Measurements from ENCODE around the gene PANX2. TPM values are rescaled to one million over a fixed set of nuclear protein-coding genes. Genes with fewer than 3 reads are reported as not detected.

The PANX2 gene
- total RNA-seq, 1 donor from 2014 or later = 3.0 TPM

DNA sequence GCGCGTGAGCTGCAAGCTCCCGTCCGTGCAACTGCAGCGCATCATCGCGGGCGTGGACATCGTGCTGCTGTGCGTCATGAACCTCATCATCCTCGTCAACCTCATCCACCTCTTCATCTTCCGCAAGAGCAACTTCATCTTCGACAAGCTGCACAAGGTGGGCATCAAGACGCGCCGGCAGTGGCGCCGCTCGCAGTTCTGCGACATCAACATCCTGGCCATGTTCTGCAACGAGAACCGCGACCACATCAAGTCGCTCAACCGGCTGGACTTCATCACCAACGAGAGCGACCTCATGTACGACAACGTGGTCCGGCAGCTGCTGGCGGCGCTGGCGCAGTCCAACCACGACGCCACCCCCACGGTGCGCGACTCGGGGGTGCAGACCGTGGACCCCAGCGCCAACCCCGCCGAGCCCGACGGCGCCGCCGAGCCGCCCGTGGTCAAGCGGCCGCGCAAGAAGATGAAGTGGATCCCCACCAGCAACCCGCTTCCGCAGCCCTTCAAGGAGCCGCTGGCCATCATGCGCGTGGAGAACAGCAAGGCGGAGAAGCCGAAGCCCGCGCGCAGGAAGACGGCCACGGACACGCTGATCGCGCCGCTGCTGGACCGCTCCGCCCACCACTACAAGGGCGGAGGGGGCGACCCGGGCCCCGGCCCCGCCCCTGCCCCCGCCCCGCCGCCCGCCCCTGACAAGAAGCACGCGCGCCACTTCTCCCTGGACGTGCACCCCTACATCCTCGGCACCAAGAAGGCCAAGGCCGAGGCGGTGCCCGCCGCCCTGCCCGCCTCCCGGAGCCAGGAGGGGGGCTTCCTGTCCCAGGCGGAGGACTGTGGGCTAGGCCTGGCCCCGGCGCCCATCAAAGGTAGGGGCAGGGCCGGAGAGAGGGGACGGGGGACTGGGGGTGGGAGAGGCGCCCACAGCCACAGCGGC lies 7.3 kb downstream of the PANX2 start:
- TF ChIP-seq, protein P1, sequence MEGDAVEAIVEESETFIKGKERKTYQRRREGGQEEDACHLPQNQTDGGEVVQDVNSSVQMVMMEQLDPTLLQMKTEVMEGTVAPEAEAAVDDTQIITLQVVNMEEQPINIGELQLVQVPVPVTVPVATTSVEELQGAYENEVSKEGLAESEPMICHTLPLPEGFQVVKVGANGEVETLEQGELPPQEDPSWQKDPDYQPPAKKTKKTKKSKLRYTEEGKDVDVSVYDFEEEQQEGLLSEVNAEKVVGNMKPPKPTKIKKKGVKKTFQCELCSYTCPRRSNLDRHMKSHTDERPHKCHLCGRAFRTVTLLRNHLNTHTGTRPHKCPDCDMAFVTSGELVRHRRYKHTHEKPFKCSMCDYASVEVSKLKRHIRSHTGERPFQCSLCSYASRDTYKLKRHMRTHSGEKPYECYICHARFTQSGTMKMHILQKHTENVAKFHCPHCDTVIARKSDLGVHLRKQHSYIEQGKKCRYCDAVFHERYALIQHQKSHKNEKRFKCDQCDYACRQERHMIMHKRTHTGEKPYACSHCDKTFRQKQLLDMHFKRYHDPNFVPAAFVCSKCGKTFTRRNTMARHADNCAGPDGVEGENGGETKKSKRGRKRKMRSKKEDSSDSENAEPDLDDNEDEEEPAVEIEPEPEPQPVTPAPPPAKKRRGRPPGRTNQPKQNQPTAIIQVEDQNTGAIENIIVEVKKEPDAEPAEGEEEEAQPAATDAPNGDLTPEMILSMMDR (IDR thresholded peaks at IDR 0.05) = no peak
- no peak overlapping the region for H3K27ac Mint-ChIP-seq (ENCODE audit: unreplicated experiment)
- H3K4me1 Mint-ChIP-seq (ENCODE audit: low read depth) = no peaks in the 10 kb centered on the region
- no peak overlapping the region for H3K4me3 Mint-ChIP-seq (ENCODE audit: unreplicated experiment)
- H3K9me3 Mint-ChIP-seq (ENCODE audit: low read depth) = no peaks in the 10 kb centered on the region
- no peaks in the 10 kb centered on the region for H3K27me3 Mint-ChIP-seq (ENCODE audit: low read depth)
- no peak for DNase-seq (ENCODE audit: low spot score)
- H3K36me3 Mint-ChIP-seq (ENCODE audit: low read depth) = peaks cover 2% of the 10 kb centered on the region

DNA sequence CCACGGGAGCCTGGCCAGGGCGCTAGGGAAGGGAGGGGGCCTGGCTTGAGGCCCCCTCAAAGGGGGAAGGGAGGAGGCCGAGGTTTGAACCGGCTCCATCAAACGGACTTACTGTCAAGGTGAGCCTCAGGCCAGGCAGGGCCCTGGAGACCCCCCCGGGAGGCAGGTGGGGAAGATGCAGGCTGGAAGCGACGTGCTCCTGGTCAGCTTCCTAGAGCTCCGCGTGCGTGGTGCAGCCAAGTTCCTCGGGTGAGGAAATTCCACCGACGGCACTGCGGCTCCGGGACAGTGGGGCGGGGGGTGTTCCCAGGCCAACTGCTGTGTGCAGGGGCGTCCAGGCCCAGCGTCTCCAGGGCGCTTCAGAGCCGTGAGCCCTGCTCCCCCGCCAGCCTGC lies 7.9 kb downstream of the PANX2 start:
- Mint-ChIP-seq H3K4me1 (ENCODE audit: low read depth) (no peaks in the 10 kb centered on the region), H3K36me3 (ENCODE audit: low read depth) (peaks cover 2% of the 10 kb centered on the region), H3K27me3 (ENCODE audit: low read depth) (no peaks in the 10 kb centered on the region), H3K9me3 (ENCODE audit: low read depth) (no peaks in the 10 kb centered on the region), H3K4me3 (ENCODE audit: unreplicated experiment) (no peak overlapping the region), H3K27ac (ENCODE audit: unreplicated experiment) (no peak overlapping the region)
- no peak for DNase-seq (ENCODE audit: low spot score)
- TF ChIP-seq, protein P1 (IDR thresholded peaks at IDR 0.05) = no peak

DNA sequence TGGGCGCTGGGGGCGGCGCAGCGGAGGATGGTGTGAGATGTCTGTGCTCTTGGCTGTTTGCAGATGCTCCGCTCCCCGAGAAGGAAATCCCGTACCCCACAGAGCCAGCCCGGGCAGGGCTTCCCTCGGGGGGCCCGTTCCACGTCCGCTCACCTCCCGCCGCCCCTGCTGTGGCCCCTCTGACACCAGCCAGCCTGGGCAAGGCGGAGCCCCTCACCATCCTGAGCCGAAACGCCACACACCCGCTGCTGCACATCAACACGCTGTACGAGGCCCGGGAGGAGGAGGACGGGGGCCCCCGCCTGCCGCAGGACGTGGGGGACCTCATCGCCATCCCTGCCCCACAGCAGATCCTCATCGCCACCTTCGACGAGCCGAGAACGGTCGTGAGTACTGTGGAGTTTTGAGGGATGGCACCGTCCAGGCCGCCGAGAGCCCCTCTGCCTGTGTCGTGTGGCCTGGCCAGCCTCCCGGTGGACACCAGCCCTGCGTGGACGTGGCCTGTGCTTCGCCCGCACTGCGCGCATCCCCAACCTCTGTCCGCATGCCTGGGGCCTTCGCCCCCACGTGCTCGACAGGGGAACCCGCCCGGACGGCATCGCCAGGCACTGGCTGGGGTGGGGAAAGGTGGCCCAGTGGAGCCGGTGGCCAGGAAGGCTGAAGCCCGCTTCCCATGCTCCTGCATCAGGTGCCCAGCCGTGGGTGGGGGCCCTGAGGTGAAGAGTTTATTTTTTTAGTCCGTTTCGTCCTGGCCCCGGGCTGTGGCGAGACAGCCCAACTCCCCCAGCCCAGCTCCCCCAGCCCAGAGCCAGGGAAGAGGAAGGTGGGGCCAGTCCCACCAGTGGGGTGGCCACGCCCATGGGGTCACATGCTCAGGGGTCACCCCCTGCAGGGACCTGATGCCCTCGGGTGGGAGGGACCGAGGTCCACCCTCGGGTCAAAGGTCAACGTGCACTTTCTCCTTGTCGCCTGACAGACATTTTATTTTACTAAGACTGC lies 8.6 kb downstream of the PANX2 start:
- no peak for DNase-seq (ENCODE audit: low spot score)
- no peaks in the 10 kb centered on the region for H3K27me3 Mint-ChIP-seq (ENCODE audit: low read depth)
- H3K36me3 Mint-ChIP-seq (ENCODE audit: low read depth) = peaks cover 2% of the 10 kb centered on the region
- H3K27ac Mint-ChIP-seq (ENCODE audit: unreplicated experiment) = no peak overlapping the region
- TF ChIP-seq, protein P1 (IDR thresholded peaks at IDR 0.05) = no peak
- H3K4me3 Mint-ChIP-seq (ENCODE audit: unreplicated experiment) = no peak overlapping the region
- peaks cover 3% of the 10 kb centered on the region for H3K4me1 Mint-ChIP-seq (ENCODE audit: low read depth)
- H3K9me3 Mint-ChIP-seq (ENCODE audit: low read depth) = no peaks in the 10 kb centered on the region

DNA sequence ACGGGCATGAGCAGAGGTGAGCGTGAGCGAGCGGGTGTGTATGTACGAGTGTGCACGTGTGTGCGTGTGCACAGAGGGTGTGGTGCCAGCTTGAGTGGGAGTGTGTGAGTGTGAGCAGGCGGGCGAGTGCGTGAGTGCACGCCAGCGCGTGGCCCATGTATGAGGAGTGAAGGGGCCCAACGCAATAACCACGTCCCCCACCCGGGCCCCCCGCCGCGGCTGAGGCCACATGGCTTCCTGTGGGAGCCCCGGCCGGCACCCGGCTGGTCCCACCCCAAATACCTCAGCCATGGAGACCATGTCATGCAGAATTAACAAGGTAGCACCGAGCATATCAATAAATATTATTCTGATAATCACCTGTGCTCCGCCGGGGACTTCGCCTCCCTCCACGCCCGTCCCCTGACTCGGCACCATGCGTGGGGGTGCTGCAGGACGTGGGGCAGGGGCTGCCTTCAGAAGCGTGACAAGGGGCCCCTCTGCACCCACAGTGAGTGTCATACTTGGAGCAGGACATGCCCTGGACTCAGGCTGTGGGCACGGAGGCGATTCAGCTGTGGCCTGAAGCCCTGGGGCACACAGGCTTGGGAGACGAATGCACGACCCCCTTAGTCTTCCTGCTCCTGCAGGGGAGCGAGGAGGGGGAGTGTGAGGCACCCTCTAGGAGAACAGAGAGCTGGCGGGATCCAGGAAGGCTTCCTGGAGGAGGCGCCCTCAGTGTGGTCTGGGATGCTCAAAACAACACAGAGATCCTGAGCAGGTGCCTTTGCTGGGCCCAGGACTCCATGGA lies 9.6 kb downstream of the PANX2 start:
- Mint-ChIP-seq H3K4me3 (ENCODE audit: unreplicated experiment) (no peak overlapping the region), H3K27me3 (ENCODE audit: low read depth) (no peaks in the 10 kb centered on the region), H3K36me3 (ENCODE audit: low read depth) (peaks cover 2% of the 10 kb centered on the region), H3K4me1 (ENCODE audit: low read depth) (peaks cover 6% of the 10 kb centered on the region), H3K27ac (ENCODE audit: unreplicated experiment) (no peak overlapping the region), H3K9me3 (ENCODE audit: low read depth) (no peaks in the 10 kb centered on the region)
- no peak for DNase-seq (ENCODE audit: low spot score)
- TF ChIP-seq, protein P1 (IDR thresholded peaks at IDR 0.05) = no peak

All from chondrocyte (in vitro differentiated cells).